Neural progenitor cell (in vitro differentiated cells): ENCODE data around the gene PITPNM3.

Experiments used
- CTCF ChIP-seq: fragments of 200-600 bp; sonication (generic); IDR thresholded peaks from 2 replicates; pipeline ENCODE4 v1.5.1; 2017; ENCODE audit warnings: antibody characterized with exemption, mild to moderate bottlenecking
- EZH2 ChIP-seq: fragments of 200-600 bp; sonication (generic); IDR thresholded peaks from 2 replicates; pipeline ENCODE4 v1.6.1; 2017; ENCODE audit warnings: antibody characterized with exemption, mild to moderate bottlenecking, moderate library complexity

- TF ChIP-seq CTCF (no peak), EZH2 (no peak)
Measured at GRCh38 chr17:6569370-6570285, 13.3 kb upstream of the PITPNM3 start.
